Epithelial cell of prostate (primary cell): ENCODE results near the gene CFAP20DC.
"Not testable (repeated sequence)": the region's sequence is repeated elsewhere in the genome, so short reads cannot be mapped to it uniquely, and the experiment has no call there.

Source experiments
- DNase-seq: peaks from one replicate; pipeline ENCODE4 v3.0.0-alpha.2; 2011; ENCODE audit warnings: low read depth, low spot score
- H3K27ac ChIP-seq: fragments of 450-650 bp; 2 replicates; pipeline ENCODE4 v1.5.1; 2017; ENCODE audit warnings: mild to moderate bottlenecking

CFAP20DC gene

DNA sequence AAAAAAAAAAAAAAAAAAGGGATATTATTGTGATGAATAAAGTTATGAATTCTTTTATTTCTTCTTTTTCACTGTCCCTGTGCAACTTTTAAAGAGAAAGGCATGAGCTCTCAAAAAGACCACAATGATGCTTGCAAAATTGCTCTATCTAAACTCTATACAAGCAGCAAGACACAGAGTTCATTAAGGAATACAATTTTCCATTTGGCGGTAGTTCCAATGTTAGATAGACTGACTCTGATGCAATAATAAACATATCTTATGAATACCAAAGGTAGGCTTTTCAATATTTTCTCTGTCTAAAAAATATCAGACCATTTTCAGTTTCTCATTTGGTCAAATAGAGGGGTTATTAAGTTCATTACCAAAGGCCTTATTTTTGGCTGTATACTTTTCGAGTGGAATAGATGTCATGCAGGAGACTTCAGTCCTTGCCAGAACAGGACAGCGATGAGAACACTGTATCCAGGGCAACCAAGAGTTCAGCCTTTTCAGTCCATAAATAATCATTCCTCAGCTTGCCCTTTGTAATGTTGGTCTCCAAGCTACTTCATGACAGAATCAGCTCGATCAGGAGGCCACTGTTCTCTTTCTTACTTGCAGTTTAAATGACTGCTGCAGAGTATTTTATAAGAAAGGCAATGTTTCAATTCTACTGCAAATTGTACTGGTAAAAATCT, 220.4 kb downstream of the CFAP20DC start:
- DNase-seq: no peak
- H3K27ac ChIP-seq: no peak overlapping the region

DNA sequence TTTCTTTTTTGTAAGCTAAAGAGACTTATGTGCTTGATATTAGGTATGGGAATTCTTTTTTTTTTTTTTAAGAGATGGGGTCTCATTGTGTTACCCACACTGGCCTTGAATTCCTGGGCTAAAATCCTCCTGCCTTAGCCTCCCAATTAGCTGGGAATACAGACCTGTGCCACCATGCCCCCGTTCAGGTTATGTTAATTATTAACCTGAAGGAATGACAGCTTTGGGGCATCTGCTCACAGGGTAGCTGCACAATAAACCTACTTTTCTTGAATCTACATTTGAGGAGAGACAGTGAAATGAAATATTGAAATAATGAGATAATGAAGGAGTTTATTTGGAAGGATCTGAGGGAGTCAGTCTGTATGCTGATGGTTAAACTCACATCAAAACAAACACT, 225.0 kb downstream of the CFAP20DC start:
- DNase-seq: no peak
- H3K27ac ChIP-seq: no peak overlapping the region

DNA sequence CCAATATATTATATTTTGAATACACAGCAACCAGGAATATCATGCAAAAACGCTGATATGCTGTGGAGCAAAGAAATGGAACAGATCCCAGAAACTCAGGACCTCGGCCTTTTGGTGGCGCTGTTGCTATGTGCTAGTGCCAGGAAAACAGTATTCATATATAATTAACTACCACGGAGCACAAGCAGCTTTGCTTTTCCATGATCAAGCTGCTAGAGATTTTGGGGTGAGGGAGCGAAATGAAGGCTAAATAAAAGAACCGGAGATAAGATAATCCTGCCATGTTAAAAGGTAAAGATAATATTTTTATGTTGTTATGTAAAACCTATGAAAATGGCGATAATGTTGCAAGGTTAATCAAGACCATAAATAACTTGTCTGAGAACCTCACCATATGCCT, 225.5 kb downstream of the CFAP20DC start:
- no peak for DNase-seq

DNA sequence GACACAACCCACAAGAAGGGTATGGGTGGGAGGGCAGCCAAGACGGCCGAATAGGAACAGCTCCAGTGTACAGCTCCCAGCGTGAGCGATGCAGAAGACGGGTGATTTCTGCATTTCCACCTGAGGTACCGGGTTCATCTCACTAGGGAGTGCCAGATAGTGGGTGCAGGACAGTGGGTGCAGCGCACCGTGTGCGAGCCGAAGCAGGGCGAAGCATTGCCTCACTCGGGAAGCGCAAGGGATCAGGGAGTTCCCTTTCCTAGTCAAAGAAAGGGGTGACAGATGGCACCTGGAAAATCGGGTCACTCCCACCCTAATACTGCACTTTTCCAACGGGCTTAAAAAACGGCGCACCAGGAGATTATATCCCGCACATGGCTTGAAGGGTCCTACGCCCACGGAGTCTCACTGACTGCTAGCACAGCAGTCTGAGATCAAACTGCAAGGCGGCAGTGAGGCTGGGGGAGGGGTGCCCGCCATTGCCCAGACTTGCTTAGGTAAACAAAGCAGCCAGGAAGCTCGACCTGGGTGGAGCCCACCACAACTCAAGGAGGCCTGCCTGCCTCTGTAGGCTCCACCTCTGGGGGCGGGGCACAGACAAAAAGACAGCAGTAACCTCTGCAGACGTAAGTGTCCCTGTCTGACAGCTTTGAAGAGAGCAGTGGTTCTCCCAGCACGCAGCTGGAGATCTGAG, 243.1 kb downstream of the CFAP20DC start:
- DNase-seq, H3K27ac ChIP-seq: not testable (repeated sequence)

More for the DNA sequence above, 225.5 kb downstream of the CFAP20DC start:
- no peak overlapping the region for H3K27ac ChIP-seq

DNA sequence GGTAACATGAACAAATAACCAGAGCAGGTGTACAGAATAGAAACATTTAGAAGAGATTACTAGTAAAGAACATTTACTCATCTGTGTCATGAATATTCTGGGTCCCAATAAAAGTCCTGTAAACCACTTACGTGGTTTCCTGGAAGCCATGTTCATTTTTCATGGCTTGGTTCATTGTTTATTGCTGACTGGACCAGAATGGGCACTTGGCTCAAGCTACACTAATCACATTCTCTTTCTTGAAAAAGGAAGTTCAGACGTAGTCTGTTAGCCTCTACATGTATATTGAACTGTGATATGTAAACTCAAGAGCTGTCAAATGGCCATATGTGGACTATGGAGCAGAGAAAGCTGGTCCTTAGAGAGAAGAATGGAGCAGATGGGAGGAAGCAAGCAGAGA, 244.9 kb downstream of the CFAP20DC start:
- DNase-seq: no peak
- H3K27ac ChIP-seq: no peak overlapping the region

DNA sequence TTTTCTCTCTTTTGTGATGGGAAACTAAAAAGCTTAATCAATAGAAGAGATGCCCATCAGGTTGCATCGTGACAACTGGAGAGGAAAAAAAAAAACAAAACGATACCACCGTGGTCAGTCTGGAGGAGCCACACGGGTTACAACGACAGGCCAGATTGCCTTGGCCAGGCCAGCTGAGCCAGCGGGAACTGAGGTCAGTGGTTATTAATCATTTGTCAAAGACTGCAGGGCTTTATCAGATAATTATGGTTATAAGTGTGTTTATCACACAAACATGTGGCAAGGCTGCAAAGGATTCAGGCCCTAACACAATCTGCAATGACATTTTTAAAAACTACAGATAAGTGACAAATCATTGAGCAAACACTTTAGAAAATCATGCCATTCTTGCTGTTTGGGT, 248.3 kb downstream of the CFAP20DC start:
- no peak overlapping the region for H3K27ac ChIP-seq
- no peak for DNase-seq

DNA sequence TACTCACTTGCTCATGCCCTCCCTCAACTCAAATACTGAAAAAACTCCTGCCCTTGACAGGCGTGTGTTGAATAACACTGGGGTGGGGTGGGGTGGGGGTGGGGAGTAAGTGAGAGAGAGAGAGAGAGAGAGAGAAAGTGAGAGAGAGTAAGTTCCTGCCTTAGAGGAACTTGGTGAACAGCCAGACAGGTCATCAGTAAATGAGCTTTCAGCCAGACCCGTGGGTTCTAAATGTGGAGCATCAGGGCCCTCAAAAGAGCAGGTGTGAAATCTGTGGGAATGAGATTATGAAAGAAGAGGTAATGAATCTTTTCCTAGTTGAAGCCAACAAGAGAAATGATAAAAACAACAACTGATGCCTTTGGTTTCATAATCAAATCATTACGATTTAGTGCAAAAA, 248.9 kb downstream of the CFAP20DC start:
- H3K27ac ChIP-seq: no peak overlapping the region
- DNase-seq: no peak

DNA sequence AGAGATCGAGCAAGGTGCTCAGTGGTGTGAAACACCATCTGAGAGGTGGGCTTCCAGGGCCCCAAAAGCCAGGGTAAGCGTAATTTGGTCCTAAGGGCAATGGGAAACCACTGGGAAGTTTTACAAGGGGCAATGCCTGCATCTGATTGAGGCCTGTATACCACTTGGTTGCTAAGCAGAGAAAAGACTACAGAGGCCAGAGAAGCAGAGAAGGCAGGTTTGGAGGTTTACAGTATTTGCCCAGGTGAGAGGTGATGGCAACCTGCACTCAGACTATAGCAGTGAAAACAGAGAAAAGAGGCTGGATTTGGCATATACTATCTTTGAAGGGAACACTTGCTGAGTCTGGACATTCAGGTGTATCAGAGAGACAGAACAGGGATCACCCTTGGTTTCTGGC, 249.8 kb downstream of the CFAP20DC start:
- DNase-seq: no peak
- H3K27ac ChIP-seq: no peak overlapping the region

DNA sequence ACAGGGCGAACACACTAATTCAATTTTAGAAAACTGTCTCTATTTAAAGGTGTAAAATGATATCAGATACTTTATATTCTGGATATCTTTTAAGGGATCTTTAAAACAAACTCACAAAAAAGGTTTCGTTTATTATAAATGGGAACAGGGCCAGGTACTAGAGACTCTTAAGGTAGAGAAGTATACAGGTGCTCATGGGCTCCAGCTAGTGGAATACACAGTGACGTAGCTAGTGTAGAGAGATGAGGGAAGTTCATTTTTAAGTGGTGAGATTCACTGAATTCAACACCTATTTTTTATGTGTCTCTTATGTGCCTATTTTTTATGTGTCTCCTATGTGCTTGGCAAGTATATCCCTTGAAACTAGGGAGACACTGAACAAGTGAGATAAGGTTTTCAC, 250.6 kb downstream of the CFAP20DC start:
- H3K27ac ChIP-seq: no peak overlapping the region
- DNase-seq: no peak

DNA sequence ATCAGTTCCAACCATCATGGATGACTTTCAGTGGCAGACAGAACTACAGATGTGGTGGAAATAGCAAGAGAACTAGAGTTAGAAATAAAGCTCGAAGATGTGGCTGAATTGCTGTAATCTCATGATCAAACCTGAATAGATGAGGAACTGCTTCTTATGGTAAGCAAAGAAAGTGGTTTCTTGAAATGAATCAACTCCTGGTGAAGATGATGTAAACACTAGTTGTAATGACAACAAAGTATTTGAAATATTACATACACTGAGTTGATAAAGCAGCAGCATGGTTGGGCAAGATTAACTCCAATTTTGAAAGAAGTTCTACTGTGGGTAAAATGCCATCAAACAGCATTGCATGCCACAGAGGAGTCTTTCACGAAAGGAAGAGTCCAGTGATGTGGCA, 251.5 kb downstream of the CFAP20DC start:
- no peak for DNase-seq
- H3K27ac ChIP-seq: no peak overlapping the region

DNA sequence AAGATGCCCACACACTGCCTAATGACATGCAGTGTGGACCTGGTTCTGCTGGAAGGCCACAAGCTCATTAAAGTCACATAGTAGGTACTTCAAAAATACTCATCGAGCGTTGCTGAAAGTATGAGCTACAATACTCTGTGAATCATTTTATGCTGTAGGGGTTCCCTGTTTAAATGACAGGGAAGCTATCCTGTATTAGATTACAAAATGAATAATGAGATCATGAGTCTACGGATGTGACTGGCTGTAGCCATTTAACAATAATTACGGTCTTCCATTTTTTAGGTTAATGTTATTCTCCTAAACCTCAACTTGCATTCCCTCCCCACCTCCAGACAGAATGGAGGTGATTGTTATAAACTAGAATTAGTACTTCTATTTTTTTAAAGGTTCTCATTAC, 255.1 kb downstream of the CFAP20DC start:
- H3K27ac ChIP-seq: no peak overlapping the region
- DNase-seq: no peak

DNA sequence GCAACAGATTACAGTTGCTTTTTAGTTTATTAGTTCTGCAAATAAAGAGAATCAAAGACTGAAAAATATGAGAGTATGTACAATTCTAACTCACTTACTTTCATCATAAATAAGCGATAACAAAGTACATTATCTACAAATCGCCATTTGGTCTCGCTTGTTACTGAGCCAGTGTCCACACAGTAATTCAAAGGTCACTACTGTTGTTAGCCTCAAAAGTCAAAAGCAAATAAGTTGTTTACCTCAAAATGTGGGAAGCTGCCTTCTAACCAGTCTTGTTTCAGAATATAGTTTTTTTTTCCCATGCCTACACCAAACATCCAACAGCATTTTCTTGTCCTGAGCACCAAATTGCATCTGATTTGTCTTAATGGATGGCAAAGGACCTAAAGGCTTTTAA, 255.9 kb downstream of the CFAP20DC start:
- H3K27ac ChIP-seq: no peak overlapping the region
- no peak for DNase-seq

DNA sequence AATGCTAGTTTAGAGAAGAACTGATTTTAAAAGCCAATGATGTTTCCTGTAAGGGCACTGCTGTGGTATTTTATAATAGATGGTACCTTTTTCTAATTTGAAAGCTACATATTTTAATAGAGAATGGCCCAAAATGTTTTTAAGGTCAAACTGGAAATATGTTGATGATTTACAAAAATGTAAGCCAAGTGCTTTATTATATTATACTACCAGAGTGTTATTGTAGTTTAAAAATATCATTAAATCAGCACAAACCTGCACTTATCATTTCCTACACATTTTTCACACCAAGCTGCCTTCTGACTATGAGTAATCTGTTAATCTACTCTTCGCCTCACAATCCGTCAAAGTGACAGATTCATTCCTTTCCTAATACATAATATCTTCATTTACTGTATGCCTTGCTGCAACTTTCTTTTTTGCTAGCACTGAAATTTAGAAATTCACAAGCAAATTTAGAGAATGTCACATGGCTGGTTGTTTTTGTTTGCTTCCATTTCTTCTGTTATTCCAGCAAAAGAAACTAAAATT, 256.8 kb downstream of the CFAP20DC start:
- H3K27ac ChIP-seq: no peak overlapping the region
- no peak for DNase-seq

DNA sequence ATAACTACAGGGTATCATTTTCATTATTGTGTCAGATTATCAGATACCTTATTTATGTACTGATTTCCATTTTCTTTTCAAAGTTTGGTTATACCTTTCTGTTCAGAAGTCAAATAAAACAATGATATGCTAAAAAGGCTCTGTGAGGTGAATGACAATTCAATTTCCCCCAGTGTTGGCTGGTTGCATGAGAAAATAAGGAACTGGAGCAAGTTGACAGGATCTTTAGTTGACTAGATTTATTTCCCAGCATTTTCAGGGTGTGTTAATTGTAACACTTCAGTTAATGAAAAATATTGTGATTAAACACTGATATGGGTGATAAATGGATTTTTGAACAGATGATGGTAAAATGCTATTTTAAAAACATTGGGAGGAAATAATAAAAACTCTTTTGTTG, 260.4 kb downstream of the CFAP20DC start:
- DNase-seq: no peak

DNA sequence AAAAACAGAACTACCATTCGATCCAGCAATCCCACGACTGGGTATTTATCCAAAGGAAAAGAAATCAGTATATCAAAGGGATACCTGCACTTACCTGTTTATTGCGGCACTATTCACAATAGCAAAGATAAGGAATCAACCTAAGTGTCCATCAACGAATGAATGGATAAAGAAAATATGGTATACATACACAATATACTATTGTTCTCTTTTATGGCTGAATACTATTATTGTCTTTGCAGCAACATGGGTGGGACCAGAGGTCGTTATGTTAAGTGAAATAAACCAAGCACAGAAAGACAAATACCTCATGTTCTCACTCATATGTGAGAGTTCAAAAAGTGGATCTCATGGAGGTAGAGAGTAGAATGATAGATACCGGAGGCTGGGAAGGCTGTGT, 264.9 kb downstream of the CFAP20DC start:
- no peak for DNase-seq
- no peak overlapping the region for H3K27ac ChIP-seq

More for the DNA sequence above, 260.4 kb downstream of the CFAP20DC start:
- H3K27ac ChIP-seq: no peak overlapping the region

DNA sequence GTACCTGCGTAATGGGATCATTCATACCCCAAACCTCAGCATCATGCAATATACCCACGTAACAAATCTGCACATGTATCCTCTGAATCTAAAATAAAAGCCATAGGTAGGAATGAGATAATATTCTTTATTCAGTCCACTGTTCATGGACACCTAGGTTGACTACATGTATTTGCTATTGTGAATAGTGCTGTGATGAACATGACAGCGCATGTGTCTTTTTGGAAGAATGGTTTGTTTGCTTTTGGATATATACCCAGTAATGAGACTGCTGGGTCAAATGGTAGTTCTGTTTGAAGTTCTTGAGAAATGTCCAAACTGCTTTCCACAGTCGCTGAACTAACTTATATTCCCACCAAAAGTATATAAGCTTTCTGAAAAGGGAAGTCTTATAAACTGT, 265.4 kb downstream of the CFAP20DC start:
- DNase-seq: no peak
- H3K27ac ChIP-seq: no peak overlapping the region

DNA sequence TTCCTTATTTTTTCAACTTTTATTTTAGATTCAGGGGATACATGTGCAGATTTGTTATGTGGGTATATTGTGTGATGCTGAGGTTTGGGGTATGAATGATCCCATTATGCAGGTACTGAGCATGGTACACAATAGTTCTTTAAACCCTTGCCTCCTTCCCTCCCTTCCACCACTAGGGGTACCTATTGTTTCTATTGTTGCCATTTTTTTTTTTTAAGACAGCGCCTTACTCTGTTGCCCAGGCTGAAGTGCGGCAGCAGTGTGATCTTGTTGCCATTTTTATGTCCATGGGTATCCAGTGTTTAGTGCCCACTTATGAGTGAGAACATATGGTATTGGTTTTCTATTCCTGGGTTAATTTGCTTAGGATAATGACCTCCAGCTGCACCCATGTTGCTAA, 266.0 kb downstream of the CFAP20DC start:
- no peak for DNase-seq
- no peak overlapping the region for H3K27ac ChIP-seq

DNA sequence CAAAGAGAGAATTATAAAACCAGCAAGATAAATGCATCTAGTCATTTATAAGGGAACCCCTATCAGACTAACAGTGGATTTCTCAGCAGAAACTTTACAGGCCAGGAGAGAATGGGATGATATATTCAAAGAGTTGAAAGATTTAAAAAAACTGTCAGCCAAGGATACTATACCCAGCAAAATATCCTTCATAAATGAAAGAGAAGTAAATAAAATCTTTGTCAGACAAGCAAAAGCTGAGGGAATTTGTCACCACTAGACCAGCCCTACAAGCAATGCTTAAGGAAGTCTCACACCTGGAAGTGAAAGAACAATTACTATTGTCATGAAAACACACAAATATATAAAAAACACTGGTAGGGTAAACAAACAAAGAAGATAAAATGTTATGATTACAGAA, 269.9 kb downstream of the CFAP20DC start:
- H3K27ac ChIP-seq: no peak overlapping the region
- no peak for DNase-seq

DNA sequence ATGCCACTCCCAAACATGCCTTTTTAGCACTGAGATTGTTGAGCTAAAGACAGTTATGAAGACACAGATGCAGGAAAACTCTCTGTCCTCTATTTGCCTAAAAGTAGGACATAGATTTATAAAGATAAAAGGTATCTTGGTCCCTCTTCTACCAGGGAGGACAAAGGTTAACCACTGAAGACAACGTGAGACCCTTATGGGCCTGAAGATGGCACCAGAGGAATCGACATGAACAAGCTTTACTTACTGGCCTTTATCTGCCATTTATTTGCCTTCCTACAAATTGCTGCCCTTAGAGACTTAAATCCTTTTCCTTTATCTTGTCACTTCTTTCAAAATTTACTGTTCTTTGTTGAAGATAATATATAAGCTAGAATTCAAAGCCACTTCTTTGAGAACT, 273.6 kb downstream of the CFAP20DC start:
- H3K27ac ChIP-seq: no peak overlapping the region
- no peak for DNase-seq

DNA sequence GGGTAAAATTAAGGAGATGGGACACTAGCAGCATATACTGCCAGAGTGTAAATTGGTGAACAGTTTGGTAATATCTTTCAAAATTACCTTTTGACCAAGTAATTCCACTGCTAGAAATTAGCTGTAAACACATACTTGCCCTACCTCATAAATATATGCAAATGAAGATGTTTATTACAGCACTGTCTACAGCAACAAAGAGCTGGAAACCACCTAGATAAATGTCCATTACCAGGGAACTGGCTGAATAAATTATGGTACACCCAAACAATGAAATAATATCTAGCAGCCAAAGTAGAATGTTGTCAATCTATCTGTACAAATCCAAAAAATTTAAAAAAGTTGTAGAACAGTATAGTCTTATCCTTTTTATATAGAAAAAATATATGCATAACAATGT, 277.4 kb downstream of the CFAP20DC start:
- H3K27ac ChIP-seq: no peak overlapping the region
- no peak for DNase-seq

DNA sequence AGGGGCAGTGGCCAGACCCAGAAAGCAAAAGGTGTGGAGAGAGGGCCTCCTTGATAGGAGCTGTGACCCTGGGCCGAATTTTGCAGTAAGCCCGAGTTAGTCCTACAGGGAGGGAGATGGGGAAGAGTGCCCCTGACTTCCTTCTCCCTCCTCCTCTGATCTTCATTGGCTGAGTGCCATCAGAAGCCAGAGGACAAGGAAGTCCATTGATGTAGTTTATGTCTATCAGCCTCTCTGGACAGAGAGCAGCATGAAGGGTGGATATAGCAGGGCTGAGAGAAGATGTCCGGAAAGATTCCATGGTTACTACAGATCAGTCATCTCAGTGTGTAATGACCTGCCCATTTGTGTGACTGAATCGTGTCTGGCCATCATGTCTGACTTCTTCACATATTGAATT, 280.8 kb downstream of the CFAP20DC start:
- no peak overlapping the region for H3K27ac ChIP-seq
- DNase-seq: no peak
